ENCODE measurements around the gene NRXN3.
"Not testable (repeated sequence)": the region's sequence is repeated elsewhere in the genome, so short reads cannot be mapped to it uniquely, and the experiment has no call there.

NRXN3 gene

DNA sequence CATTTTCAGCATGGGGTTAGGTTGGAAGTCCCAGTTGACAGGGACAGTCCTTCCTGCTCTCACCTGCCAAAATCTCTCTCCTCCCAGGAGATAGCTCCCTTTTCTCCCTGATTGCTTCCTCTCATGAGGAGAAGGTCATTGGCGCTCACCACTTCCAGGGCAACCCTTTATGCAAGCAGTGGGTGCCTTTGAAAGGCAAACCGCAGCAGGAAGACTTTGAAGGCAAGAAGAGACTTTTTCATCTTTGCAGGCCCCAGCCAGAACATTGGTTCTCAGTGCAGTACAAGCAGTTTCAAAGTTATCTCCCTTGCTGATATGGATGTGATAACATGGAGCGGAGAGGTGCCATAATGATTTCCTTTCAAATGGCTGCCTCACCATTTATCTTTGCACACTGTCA lies 1558.2 kb downstream of the NRXN3 start:
- no peak for DNase-seq (ENCODE audit: low read depth in 2 of 2)

DNA sequence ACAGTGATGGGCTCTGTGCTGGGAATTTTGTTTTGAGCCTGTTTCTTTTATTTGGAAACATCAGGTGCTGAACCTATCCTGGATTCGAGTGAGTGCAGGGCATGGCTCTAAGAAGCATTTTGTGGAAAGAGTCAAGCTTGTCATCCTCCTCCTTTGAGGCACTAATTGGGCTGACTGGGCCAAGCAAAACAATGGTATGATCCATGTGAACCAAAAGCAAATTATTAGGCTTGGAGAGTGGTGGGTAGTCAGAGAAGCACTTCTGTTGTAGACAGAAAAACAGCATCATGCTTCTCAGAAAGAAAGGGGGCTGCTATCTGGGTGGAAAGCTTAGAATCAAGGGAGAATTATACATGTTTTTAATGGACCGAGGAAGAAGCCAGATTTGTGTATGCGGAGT lies 1559.6 kb downstream of the NRXN3 start:
- no peak for DNase-seq (ENCODE audit: low read depth in 2 of 2)

DNA sequence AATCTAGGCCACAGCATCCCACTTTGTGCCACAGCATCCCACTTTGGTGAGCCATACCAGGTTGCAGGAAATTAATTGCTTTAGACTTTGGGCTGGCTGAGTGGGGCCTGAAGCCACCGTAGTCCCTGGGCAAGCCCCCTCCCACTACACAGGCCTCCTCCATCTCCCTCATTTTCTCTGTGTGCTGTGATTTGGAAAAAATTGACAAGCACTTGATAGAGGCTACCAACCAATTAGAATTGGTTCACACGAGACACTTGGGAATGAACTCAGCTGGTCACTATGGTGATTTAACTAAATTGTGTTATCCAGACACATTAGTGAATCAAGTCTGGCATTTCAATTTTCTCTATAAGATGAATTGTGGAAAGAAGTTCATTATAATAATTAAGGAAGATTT lies 1560.0 kb downstream of the NRXN3 start:
- no peak for DNase-seq (ENCODE audit: low read depth in 2 of 2)

DNA sequence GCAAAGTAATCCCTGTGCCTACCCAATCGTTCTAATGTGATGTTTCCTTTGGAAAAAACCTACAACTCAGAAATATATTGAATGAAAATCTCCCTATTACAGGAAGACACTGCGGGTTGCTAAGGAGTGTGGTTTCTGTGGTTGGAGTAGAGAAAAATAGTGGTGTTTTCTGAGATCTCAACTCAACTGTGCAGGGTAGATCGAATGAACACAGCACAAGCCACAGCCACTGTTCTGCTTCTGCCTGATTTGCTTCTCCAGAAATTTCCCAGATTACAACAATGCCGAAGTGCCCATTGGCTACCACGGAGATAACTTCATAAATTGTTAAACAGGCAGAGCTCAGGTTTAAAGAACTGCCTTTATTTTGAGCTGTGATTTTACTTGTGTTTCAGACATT lies 1560.8 kb downstream of the NRXN3 start:
- no peak for DNase-seq (ENCODE audit: low read depth in 2 of 2)

DNA sequence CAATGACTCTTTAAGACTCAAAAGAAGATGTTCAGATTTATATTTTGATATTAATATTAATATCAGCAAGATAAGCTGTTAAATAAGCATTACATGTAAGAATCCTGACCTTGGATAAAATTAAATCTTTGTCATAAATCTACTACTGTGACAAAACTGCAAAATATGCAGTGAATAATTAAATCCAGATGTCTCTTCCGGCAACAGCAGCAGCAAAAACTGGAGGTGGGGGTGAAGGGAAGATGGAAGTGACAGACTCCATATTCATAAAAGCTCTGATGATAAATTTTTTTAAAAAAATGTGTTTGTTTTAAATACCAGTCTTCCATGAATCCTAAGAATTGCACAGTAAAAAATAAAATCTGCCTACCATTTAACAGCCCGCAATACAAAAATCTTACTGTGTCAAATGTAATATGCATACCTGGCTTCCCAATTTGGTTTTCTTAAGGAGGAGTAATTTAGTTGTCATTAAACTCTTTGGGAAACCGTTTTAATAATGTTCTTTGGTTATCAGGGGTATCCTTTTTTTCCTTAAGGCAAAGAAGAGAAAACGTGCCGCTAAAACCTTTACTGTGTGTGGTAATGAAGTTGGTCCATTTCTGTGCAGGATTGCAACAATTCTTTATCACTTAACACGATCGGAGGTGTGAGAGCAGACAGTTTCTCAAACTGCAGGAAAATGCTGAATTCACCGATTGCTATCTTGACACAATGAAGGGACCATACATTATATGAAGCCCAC lies 1562.9 kb downstream of the NRXN3 start:
- DNase-seq (ENCODE audit: low read depth in 2 of 2) = peak; percentile 43 to 50

DNA sequence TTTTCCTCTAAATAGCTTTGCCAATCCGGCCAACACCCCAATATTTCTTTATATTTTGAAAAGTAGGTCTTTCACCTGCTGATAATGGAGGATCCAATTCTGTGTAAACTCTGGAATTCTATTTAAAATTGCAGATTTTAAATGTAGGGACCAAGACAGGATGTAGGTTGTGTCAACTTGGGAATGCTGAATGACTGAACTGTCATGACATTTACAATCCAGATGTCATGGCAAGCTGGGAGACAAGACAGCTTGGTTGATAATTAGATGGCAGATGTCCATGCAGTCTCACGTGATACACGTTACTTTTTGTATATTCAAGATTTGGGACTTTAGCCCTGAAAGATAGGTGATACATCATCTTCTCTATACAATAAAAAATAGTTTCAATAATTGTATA lies 1564.0 kb downstream of the NRXN3 start:
- DNase-seq (ENCODE audit: low read depth in 2 of 2) = no peak

DNA sequence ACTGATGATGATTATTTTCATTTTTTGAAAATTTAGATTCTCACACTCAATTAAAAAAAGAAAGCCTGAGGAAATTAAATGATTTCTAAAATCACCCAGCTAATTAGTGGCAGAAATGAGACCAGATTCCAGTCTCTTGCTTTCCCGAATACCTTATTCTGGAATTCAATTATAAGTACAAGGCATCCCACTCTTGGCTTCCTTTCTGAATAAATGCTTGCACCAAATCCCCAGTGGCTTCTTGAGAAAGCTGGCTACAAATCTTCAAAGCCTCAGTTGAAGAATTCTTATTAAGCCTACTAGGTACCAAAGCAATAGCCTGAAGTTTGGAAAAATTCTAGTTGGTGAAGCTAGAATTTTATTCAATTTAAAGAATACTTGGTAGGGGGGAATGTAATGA lies 1564.5 kb downstream of the NRXN3 start:
- no peak for DNase-seq (ENCODE audit: low read depth in 2 of 2)

DNA sequence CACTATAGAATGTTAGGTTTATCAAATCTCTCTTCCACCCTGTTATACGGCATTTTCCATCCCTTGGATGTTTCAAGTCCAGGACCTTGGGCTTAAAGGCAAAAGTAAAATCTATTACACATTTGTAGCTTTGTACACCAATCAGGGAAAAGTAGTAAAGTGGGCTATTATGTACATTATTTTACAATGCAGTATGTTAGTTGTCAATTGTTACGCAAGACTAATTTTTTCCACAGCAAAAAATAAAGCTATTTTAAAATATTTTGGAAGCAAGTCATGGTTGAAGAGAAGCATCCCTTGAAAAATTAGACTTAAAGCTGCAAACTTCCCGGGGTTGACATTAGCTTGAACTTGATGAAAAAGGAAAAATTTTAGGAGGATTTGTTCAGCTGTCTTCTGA lies 1564.9 kb downstream of the NRXN3 start:
- DNase-seq (ENCODE audit: low read depth in 2 of 2) = no peak

DNA sequence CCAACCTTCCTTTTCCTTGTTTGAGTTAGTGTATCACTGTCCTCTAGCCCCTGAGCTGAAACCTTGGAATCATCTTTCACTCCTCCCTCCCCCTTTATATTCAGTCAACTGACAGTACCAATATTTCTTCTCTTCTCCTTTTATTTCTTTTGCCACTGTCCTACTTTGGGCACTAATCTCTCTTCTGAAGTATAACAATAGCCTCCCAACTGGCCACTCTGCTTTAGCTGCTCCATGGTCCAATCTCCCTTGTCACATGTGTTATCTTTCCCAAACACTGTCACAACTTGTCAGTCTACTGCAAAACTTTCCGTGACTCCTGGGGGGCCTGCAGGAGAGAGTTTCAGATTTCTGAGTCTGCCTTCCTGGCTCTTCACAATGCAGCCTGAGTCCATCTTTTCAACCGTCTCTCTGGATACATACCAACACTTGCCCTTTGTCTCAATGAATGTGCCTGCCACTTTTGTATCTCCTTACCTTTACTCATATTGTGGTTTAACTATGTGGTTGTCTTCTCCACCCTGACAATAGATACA lies 1570.0 kb downstream of the NRXN3 start:
- DNase-seq (ENCODE audit: low read depth in 2 of 2) = no peak

DNA sequence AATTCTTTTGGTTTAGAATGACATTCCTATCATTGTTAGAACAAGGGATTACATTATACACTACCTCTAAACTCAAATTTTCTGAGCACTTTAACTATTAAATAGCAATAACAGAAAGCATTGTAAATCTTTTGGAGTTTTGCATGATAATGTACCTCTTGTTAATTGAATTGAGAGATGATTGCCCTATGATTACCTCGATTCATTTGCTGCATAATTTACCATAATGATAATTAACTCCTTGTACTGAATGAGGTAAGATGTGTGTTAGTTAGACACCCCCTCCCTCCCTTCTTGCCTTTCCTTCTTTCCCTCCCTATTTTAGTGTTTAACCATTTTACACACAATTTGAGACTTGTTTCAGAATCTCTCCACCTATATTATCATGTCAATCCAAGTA lies 1572.0 kb downstream of the NRXN3 start:
- DNase-seq (ENCODE audit: low read depth in 2 of 2) = no peak

DNA sequence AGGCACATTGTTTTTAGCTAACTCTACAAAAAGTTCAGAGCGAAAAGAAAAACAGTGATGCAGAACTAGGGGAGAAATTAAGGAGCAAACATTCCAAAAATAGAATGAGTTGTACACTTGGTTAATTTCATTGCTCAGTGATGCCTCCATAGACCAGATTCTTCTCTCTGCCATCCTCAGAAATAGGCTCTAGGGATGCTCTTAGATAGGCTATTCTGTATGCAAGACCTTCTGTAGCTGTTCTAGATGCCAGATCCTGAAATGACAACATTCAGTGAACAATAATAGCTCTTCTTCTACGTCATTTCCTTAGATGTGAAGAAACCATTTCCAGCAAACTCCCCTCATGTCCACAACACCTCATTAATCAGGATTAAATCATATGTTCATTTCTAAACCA lies 1574.9 kb downstream of the NRXN3 start:
- no peak for DNase-seq (ENCODE audit: low read depth in 2 of 2)

DNA sequence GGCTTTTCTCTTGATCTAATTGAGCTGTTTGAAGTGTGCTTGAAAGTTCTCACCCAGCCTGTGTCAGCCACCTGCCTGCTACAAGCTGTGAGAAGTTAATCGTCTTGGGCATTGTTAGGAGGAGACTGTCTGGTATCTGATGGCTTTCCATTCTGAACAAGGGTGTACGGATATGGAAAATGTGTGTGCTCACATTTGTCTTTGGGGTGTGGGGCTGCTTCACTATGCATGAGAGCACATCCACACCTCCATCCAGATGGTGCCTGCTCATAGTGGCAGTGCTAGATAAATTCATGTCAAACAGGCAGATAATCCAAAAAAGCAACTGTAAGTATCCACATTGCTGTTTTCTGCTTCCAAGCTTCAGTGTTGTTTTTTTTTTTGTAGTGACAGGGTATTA lies 1578.9 kb downstream of the NRXN3 start:
- no peak for DNase-seq (ENCODE audit: low read depth in 2 of 2)

DNA sequence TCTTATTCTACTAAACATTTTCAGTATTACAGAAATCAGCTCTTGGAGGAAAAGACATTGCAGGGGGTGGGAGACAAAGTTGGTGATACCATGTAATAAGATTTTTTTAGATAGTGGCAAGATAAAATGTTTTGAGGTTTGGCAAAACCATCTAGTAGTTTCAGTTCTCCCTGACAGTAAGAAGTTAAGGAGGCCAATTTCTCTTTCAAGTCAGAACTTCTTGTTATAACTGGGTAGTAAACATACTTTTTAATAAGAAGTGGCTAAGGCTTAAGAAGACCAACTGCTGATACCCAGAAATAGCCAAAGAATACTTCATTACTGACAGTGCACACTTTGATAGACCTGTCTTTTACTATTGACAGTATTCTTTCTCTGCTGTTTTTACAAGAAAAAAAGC lies 1588.8 kb downstream of the NRXN3 start:
- no peak for DNase-seq (ENCODE audit: low read depth in 2 of 2)

DNA sequence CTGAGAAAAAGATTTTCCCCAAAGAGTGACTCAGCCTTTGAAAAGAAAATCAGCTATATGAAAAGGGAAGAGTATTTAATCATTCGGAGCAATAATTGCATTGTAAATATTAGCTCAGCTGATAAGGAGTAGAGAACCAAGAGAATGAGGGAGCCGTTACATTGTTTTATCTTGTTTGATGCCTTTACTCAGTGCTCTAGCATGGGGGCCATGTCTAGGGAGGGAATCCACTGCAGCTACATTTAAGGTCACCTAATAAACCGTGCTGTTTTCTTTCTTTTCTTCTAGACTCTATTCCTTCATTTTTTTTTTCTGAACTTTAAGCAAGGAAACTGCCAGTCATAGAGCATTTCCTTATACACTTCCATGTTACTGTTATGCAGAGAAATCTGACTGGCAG lies 1594.2 kb downstream of the NRXN3 start:
- no peak for DNase-seq (ENCODE audit: low read depth in 2 of 2)

DNA sequence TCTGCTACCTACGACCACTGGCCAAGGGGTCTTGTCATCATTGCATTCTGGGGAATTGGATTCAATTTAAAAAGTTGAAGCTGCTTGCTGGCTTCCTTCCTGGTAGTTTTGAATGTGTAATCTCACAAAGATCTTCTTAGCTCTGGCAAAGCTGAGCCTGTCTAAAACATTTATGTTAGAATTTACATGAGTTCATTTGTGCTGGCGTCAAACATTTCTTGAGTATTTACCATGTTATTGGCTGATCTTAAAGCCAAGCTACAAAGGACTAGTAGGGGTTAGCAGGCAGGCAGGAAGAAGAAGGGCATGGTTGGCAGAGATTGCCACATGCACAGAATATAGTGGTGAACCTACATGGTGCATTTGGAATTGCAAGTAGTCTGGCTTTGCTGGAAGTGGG lies 1596.3 kb downstream of the NRXN3 start:
- DNase-seq (ENCODE audit: low read depth in 2 of 2) = no peak

DNA sequence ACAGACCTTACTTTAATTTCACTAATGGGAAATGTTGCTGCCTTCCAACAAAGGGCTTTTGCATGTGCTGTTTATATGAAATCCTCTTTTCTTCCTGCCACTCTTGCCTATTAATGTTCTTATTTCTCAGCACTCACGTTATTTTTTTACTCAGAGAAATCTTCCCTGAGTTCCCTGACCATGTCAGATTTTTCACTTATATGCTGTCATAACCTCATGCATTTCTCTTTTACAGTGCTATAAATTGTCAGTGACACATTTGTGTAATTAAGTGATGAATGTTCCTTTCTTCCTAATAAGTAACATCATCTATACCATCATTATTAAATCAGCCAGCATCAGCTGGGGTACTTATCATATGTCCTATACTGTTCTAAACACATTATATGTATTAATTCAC lies 1597.1 kb downstream of the NRXN3 start:
- no peak for DNase-seq (ENCODE audit: low read depth in 2 of 2)

DNA sequence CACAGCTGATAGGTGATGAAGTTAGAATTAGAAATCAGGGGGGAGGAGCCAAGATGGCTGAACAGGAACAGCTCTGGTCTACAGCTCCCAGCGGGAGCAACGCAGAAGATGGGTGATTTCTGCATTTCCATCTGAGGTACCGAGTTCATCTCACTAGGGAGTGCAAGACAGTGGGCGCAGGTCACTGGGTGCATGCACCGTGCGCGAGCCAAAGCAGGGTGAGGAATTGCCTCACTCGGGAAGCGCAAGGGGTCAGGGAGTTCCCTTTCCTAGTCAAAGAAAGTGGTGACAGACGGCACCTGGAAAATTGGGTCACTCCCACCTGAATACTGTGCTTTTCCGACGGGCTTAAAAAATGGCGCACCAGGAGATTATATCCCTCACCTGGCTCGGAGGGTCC lies 1597.5 kb downstream of the NRXN3 start:
- not testable (repeated sequence) for DNase-seq (ENCODE audit: low read depth in 2 of 2)

DNA sequence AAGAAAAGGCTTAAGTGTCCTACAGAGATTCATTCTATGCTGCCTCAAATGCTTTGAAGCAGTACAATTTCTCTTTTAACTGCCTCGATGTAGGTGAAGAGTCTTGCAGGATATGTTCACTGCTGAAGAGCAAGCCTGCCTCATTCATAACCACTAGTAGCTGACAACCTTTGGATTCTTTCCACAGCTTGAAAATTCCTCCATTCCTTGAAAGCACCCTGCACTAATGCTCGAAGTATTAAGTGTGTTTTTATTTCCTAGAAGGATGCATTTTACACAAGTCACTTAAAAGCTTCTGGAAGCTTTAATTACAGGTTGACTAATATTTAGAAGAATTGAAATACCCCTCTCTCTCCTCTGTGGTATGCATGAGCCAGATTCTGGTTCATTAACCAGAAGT lies 1611.7 kb downstream of the NRXN3 start:
- peak in 1 of 2 experiments; percentile 1 for DNase-seq (ENCODE audit: low read depth in 2 of 2)

DNA sequence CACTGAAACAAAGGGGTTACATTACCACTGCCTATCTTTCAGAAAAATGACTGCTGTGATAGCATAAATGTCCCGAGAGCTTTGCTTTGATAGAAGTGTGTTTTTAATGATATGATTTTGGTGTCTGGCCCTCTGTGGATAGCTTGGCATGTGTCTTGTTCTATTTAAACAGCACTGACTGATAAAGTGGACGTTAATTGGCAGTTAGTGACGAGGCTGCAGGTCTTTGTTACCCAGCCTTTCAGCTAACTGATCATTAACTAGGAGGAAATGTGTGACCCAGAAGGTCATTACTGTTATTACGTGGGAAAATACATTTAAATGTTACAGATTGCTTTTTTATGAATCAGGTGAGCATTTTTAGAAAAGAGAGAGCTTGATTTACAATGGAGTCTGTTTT lies 1612.9 kb downstream of the NRXN3 start:
- DNase-seq (ENCODE audit: low read depth in 2 of 2) = no peak

DNA sequence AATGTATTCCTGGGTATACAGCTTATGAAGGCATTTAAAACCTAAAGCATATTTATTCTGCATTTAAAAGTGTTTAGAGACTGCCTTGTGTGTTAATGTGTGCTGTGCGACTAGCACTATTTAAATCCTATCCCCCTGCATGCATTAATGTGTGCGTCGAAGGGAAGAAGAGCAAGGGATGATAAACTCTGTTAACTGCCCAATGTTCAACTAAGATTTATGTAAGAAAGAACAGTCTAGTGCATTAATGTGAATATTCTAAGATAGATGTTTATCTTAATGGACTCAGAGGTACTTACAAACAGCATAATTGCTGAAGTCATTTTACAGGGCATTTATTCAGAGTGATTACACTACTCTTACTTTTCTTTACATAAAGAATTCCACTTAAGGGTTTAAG lies 1616.3 kb downstream of the NRXN3 start:
- no peak for DNase-seq (ENCODE audit: low read depth in 2 of 2)

DNA sequence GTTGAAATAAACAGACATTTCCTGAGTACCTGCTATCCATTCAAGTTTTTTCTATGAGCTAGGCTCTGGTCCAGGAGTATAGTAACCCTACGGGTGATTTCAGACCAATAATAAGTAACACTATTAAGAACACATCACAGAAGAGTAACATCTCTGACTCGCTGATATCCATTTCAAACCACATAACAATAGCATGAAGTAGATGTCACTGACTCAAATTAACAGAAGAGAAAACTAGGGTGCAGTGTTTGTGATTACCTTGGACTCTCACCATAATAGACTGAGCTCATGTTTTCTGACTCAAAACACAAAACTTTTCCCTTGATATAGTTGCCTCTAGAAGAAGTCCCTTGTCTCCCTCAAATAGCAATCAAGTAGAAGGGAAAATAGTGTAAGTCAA lies 1618.2 kb downstream of the NRXN3 start:
- DNase-seq (ENCODE audit: low read depth in 2 of 2) = no peak

DNA sequence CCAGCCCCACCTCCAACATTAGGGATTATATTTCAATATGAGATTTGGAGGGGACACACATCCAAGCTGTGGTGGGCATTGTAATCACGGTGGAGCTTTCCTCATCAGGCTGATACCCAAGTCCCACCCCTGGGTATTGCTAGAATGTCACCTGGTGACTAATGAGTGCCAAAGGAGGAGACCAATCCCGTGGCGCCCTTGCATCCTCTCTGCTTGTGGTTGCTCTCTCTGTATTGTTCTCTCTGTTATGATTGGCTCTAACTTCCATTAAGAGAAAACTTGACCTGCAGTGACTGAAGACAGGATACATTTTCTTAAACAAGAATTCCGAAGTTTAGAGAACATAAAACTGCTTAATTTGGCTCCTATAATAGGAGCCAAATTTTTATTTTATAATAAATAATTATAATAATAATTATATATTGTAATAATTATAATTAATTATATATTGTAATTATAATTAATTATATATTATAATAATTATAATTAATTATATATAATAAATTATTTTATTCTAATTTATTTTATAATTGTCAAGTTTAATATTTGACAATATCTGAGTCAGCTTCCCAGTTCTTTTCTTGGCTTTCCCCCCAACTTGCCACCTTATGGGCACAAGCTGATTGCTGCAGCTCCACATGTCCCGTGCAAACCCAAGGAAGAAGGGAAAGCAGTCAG lies 1621.0 kb downstream of the NRXN3 start:
- no peak for DNase-seq (ENCODE audit: low read depth in 2 of 2)

DNA sequence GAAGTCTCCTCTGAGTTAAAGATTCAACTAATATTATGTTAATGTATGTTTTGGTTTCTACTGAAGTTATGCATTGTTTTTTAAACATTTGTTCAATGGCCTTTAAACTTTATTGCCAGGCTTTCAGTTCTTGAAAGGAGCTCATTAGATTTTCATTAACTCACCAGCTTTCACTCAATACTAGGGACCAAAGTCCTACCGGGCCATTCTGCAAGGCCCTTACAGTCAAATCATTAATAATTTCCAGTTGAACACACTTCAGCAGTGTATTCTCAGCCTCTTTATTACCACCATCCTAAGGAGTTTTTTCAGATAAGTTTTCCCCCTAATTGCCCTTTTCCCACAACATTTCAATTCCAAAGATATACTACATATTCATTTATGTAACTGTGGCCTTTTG lies 1631.9 kb downstream of the NRXN3 start:
- no peak for DNase-seq (ENCODE audit: low read depth in 2 of 2)
